HepG2 (cell line): ENCODE measurements around the gene IKBIP. TPM values are rescaled to one million over a fixed set of nuclear protein-coding genes. Genes with fewer than 3 reads are reported as not detected.

Source experiments
- BCL3 ChIP-seq: sonication (generic); formaldehyde crosslinking; IDR thresholded peaks from 2 replicates; pipeline ENCODE4 v1.5.1; 2020; ENCODE audit warnings: mild to moderate bottlenecking, missing genetic modification reagents, moderate library complexity
- CHD4 ChIP-seq: fragments of 200-600 bp; sonication (generic); IDR thresholded peaks from 2 replicates; pipeline ENCODE4 v1.7.0; 2017; ENCODE audit warnings: mild to moderate bottlenecking, low read length, borderline replicate concordance
- DNMT1 ChIP-seq: sonication (generic); formaldehyde crosslinking; IDR thresholded peaks from 2 replicates; pipeline ENCODE4 v1.5.1; 2020; ENCODE audit warnings: mild to moderate bottlenecking, missing genetic modification reagents
- EED ChIP-seq: sonication (generic); formaldehyde crosslinking; IDR thresholded peaks from 2 replicates; pipeline ENCODE4 v1.5.0; 2020; ENCODE audit warnings: mild to moderate bottlenecking, missing genetic modification reagents
- KIAA2018 ChIP-seq: sonication (generic); formaldehyde crosslinking; IDR thresholded peaks from 2 replicates; pipeline ENCODE4 v1.5.0; 2020; ENCODE audit warnings: mild to moderate bottlenecking, missing genetic modification reagents, borderline replicate concordance
- KLF13 ChIP-seq: sonication (generic); formaldehyde crosslinking; IDR thresholded peaks from 2 replicates; pipeline ENCODE4 v1.4.0; 2020; ENCODE audit warnings: mild to moderate bottlenecking, missing genetic modification reagents
- MAF1 ChIP-seq: sonication (generic); formaldehyde crosslinking; IDR thresholded peaks from 2 replicates; pipeline ENCODE4 v1.5.0; 2020; ENCODE audit warnings: missing genetic modification reagents, borderline replicate concordance
- PHF8 ChIP-seq: sonication (generic); formaldehyde crosslinking; IDR thresholded peaks from 2 replicates; pipeline ENCODE4 v1.5.0; 2020; ENCODE audit warnings: missing genetic modification reagents
- RFXANK ChIP-seq: IDR thresholded peaks from 2 replicates; pipeline ENCODE4 v1.6.1; 2016
- SOX6 ChIP-seq, 2 experiments: fragments of 450-650 bp in 1 of 2; sonication (generic) in 1 of 2; formaldehyde crosslinking in 1 of 2; IDR thresholded peaks; 2 replicates each; pipeline versions ENCODE4 v1.4.0 to v1.6.1; 2017 to 2020; ENCODE audit warnings: antibody characterized with exemption in 1 of 2, mild to moderate bottlenecking in 1 of 2, missing genetic modification reagents in 1 of 2
- SRY ChIP-seq: sonication (generic); formaldehyde crosslinking; IDR thresholded peaks from 2 replicates; pipeline ENCODE4 v1.8.0; 2022; ENCODE audit warnings: mild to moderate bottlenecking, missing genetic modification reagents
- TMF1 ChIP-seq: sonication (generic); formaldehyde crosslinking; IDR thresholded peaks from 2 replicates; pipeline ENCODE4 v1.8.1; 2022; ENCODE audit warnings: low read depth, missing genetic modification reagents
- UBTF ChIP-seq: sonication (generic); formaldehyde crosslinking; IDR thresholded peaks from 2 replicates; pipeline ENCODE4 v1.4.0; 2020; ENCODE audit warnings: mild to moderate bottlenecking, missing genetic modification reagents
- ZNF138 ChIP-seq: sonication (generic); formaldehyde crosslinking; IDR thresholded peaks from 2 replicates; pipeline ENCODE4 v1.5.0; 2020; ENCODE audit warnings: mild to moderate bottlenecking, low read depth, missing genetic modification reagents
- ZNF713 ChIP-seq: sonication (generic); formaldehyde crosslinking; IDR thresholded peaks from 2 replicates; pipeline ENCODE4 v1.4.0; 2020; ENCODE audit warnings: mild to moderate bottlenecking, missing genetic modification reagents
- ZNF788 ChIP-seq: sonication (generic); formaldehyde crosslinking; IDR thresholded peaks from 2 replicates; pipeline ENCODE4 v1.5.0; 2020; ENCODE audit warnings: mild to moderate bottlenecking, missing genetic modification reagents, borderline replicate concordance
- polyA plus RNA-seq, 8 experiments: library from polyadenylated mRNA; depleted of rRNA in 3 of 8; stranded (reverse) in 7 of 8; unstranded in 1 of 8; fragments of >200 nt; fragmentation: Illumina TruSeq in 4 of 8; extraction: Trizol in 4 of 8; gene quantifications; 2 replicates each; pipeline versions ENCODE4 v1.2.1 to v1.2.3, GENCODE V29; 2011 to 2016; ENCODE audit warnings: low read depth in 4 of 8, missing spikeins in 1 of 8, mixed read lengths in 1 of 8; ENCODE audit not compliant: insufficient read depth in 1 of 8
- total RNA-seq, 5 experiments: library from RNA; depleted of rRNA; stranded (reverse); fragments of >200 nt; fragmentation: Illumina TruSeq; extraction: Trizol; gene quantifications; 2 replicates each; pipeline ENCODE4 v1.2.3, GENCODE V29; 2016; ENCODE audit warnings: low read depth in 1 of 5

IKBIP gene
- total and polyA plus RNA-seq, 2 of the 13 experiments (the other 11 are each of a cell fraction or from before 2014, with no cell fraction given): 20.0 to 55.5 TPM

- no peak for TF ChIP-seq KIAA2018 (CRISPR knock-in tag)
- TF ChIP-seq DNMT1: no peak; the same call in 1 of the 2 replicates
- TF ChIP-seq ZNF138: peak; percentile 73; the same call in 1 of the 2 replicates
- peak; percentile 27 for TF ChIP-seq PHF8 (CRISPR knock-in tag)
- TF ChIP-seq UBTF (CRISPR knock-in tag): peak; percentile 65
- TF ChIP-seq ZNF713 (CRISPR knock-in tag): no peak
- 0 out of 2 replicates have a peak, but pooled peaks have one; percentile 2 for TF ChIP-seq BCL3 (CRISPR knock-in tag)
- no peak for TF ChIP-seq RFXANK (CRISPR knock-in tag)
- TF ChIP-seq KLF13: no peak
- TF ChIP-seq SOX6 (IDR thresholded peaks at IDR 0.05): no peak
- no peak; the same call in 1 of the 2 replicates for TF ChIP-seq SOX6 (CRISPR knock-in tag; IDR thresholded peaks at IDR 0.05)
- 0 out of 2 replicates have a peak, but pooled peaks have one; percentile 45 for TF ChIP-seq EED
- no peak for TF ChIP-seq MAF1 (CRISPR knock-in tag)
- peak; percentile 18; the same call in 1 of the 2 replicates for TF ChIP-seq ZNF788 (CRISPR knock-in tag)
- 0 out of 2 replicates have a peak, but pooled peaks have one; percentile 13 for TF ChIP-seq TMF1 (CRISPR knock-in tag)
- TF ChIP-seq CHD4: no peak
- TF ChIP-seq SRY: 0 out of 2 replicates have a peak, but pooled peaks have one; percentile 56
Observed at GRCh38 chr12:98594050-98594835, 50.3 kb downstream of the IKBIP start (continued).
